ENCODE data around the gene GALR3.
A peak's percentile ranks its signal among the peaks of the same experiment; 100 is the strongest.

GALR3 gene

DNA sequence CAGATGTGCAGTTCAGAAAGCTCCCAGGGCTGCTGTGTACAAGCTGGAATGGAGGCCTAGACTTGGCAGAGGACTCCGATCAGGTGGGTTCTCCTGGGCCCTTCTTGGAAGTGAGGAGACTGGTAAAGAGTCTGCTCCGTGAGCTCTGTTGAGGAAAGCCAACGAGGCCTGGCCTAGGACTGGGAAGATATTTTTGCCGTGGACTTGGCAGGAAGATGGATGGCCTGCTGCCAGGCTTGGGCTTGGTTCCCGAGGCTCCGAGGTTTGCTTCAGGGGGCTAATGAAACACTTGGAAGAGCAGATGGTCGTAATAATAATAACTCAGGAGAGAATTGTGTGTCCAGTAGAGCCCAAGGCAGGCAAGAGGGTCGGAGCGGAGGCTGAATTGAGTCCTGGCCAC lies 3.9 kb downstream of the GALR3 start:
- Histone ChIP-seq H3K4me3 (no peak overlapping the region), H3K27ac (no peak overlapping the region), H3K9ac (ENCODE audit: insufficient read length) (no peak overlapping the region), H3K36me3 (ENCODE audit: insufficient read depth, low read length) (peaks cover 10% of the 10 kb centered on the region), H3K9me3 (ENCODE audit: low read depth, low read length) (no peaks in the 10 kb centered on the region)
- no peak for TF ChIP-seq EZH2 (IDR thresholded peaks at IDR 0.05)
- no peak for TF ChIP-seq FOXP2 (optimal IDR thresholded peaks at IDR 0.05; ENCODE audit: control extremely low read depth, extremely low read length, insufficient read depth)
- no peak for TF ChIP-seq POLR2AphosphoS5 (IDR thresholded peaks at IDR 0.05; ENCODE audit: borderline replicate concordance, low read depth, low read length)
- DNase-seq (ENCODE audit: low read depth, low spot score) = no peak

DNA sequence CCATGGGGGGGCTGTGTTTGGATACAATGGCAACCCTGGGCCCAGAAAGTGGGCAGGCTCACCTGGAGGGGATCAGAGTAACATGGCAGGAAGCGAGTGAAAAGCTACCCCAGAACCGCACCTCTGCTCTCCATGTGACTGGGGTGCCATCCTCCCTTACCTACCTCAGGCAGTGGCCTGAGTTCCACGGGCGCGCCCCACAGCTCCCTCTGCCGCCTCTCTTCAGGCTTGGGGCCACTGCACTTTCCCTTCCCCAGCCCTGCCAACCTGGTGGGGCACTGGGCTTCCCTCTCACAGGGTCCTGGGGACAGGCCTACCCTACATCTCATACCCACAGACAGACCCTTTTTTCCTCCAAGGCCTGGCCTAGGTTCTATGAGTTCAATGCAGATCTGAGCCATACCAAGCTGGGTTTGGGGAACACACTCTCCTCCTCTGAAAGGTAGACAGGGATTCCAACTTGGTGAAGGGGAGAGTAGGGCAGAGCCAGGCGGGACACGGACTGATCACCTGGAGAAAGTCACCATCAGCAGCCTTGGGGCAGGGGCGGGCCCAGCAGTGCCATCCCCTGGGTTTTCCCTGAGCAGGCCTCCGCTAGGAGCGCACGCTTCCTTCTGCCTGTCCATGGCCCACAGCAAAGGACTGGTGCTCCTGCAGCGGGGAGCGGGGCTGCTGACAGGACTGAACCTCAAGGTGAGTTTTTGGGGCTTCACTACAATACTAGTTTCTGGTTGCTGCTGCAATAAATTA lies 7.1 kb downstream of the GALR3 start:
- Histone ChIP-seq H3K9me3 (ENCODE audit: low read depth, low read length) (no peaks in the 10 kb centered on the region), H3K9ac (ENCODE audit: insufficient read length) (no peak overlapping the region), H3K27ac (no peak overlapping the region), H3K4me3 (no peak overlapping the region), H3K36me3 (ENCODE audit: insufficient read depth, low read length) (peaks cover 33% of the 10 kb centered on the region)
- TF ChIP-seq EZH2 (IDR thresholded peaks at IDR 0.05) = no peak
- no peak for TF ChIP-seq POLR2AphosphoS5 (IDR thresholded peaks at IDR 0.05; ENCODE audit: borderline replicate concordance, low read depth, low read length)
- no peak for TF ChIP-seq FOXP2 (optimal IDR thresholded peaks at IDR 0.05; ENCODE audit: control extremely low read depth, extremely low read length, insufficient read depth)
- no peak for DNase-seq (ENCODE audit: low read depth, low spot score)

DNA sequence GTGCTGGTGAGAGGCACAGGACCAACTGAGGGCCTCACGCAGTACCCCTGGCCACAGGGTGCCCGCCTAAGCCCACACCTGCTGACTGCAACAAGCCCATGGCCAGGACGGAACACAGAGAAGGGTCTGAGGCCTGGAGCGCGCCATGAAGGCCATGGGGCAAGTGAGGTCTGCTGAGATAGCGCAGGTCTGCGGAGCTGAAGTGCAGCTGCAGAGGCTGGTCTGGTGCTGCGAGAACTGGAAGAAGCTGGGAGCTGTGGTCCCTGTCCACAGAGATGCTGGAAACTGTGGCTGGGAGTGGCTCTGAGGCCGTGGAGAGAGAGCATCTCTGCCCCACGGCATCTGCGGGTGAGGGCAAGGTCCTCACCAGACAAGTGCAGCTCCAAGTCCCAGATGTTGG lies 8.3 kb downstream of the GALR3 start:
- no peak for TF ChIP-seq POLR2AphosphoS5 (IDR thresholded peaks at IDR 0.05; ENCODE audit: borderline replicate concordance, low read depth, low read length)
- no peak for TF ChIP-seq EZH2 (IDR thresholded peaks at IDR 0.05)
- TF ChIP-seq FOXP2 (optimal IDR thresholded peaks at IDR 0.05; ENCODE audit: control extremely low read depth, extremely low read length, insufficient read depth) = no peak
- Histone ChIP-seq H3K4me3 (no peak overlapping the region), H3K9ac (ENCODE audit: insufficient read length) (no peak overlapping the region), H3K27ac (no peak overlapping the region), H3K9me3 (ENCODE audit: low read depth, low read length) (no peaks in the 10 kb centered on the region), H3K36me3 (ENCODE audit: insufficient read depth, low read length) (peaks cover 33% of the 10 kb centered on the region)
- DNase-seq (ENCODE audit: low read depth, low spot score) = no peak

DNA sequence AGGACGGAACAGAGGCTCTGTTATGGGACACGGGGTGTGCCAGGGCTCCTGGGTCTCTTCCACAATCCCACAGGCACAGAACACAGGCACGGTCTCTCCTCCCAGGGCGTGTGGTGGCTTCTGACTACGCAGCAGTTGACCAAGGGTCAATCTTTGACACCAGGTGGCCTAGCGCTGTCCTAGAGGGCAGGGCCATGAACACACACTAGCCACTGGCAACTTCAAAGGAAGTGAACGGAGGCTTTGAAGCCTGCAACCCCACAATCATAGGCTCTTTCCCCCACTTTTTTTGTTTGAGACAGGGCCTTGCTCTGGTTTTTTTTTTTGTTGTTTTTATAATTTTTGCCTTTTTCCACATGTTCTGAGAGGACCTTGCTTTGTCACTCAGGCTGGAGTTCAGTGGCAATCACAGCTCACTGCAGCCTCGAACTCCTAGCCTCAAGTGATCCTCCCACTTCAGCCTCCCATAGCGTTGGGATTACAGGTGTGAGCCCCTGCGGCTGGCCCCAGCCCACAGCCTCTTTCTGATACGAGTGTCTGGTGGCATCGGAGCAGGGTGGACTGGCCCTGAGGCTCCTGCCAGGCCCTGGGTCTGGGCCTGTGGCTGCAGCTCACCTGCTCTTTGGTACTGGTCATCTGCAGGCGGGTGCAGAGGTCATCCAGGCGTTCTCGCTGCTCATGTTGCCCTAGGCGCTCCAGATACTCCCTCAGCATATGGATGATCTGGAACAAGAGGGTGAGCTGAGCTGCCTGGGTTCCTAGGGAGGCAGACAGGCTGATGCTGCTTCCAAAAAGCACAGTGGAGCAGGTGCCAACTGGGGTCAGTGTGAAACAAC lies 9.1 kb downstream of the GALR3 start:
- no peak overlapping the region for H3K9ac ChIP-seq (ENCODE audit: insufficient read length)
- H3K27ac ChIP-seq = no peak overlapping the region
- no peak for DNase-seq (ENCODE audit: low read depth, low spot score)
- no peaks in the 10 kb centered on the region for H3K9me3 ChIP-seq (ENCODE audit: low read depth, low read length)
- H3K36me3 ChIP-seq (ENCODE audit: insufficient read depth, low read length) = peaks cover 36% of the 10 kb centered on the region
- TF ChIP-seq POLR2AphosphoS5 (IDR thresholded peaks at IDR 0.05; ENCODE audit: borderline replicate concordance, low read depth, low read length) = no peak
- TF ChIP-seq EZH2 (IDR thresholded peaks at IDR 0.05) = no peak
- TF ChIP-seq FOXP2 (optimal IDR thresholded peaks at IDR 0.05; ENCODE audit: control extremely low read depth, extremely low read length, insufficient read depth) = no peak
- H3K4me3 ChIP-seq = no peak overlapping the region

DNA sequence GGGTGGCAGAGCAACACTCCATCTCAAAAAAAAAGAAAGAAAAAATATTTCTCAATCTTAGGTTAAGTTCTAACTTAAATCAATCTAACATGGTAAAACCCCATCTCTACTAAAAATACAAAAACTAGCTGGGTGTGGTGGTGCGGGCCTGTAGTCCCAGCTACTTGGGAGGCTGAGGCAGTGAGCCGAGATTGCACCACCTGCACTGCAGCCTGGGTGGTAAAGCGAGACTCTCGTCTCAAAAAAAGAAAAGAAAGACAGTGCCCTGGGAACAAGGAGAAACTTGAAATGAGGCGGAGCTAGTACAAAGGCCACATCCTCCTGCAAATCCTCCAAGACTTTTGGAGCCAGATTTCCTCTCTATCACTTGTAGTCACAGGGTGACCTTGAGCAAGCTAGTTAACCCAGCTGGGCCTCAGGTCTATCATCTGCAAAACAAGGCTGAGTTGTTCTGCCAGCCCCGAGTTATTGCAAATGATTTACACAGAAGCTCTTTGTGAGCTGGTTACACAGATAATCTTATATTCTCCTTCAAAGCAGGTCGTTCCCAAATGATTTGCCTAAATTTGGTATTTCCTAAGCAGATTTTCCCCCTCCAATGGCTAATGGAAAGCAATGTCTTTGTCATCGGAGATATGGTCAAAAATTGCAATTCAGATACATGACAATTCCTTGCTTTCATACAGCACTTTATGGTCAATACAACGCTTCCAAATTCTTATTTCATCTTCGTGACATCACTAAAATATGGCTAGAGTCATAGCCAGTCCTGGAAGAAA lies 19.0 kb downstream of the GALR3 start:
- H3K9ac ChIP-seq (ENCODE audit: insufficient read length) = no peak overlapping the region
- H3K27ac ChIP-seq = no peak overlapping the region

DNA sequence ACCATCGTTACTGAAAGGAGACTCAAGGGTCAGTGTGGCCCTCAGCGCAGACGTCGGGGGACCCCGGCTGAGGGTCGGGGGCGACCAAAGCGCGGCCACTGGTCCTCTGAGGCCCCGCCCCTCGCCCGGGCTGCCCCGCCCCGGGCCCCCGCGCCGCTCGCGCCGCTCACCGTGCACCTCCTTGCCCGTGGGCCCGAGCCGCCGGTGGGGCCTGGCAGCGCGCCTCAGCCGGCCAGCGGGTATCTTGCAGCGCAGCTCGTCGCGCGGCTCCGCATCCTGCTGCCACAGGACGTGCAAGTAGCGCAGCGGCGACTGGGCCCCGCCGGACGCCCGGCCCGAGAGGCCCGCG lies 20.5 kb downstream of the GALR3 start:
- Histone ChIP-seq H3K4me3 (peak overlapping the region; percentile 87), H3K9me3 (ENCODE audit: low read depth, low read length) (peaks cover 3% of the 10 kb centered on the region; the same call in 1 of the 2 replicates), H3K9ac (ENCODE audit: insufficient read length) (peak overlapping the region; percentile 80), H3K27ac (peak overlapping the region; percentile 8; the same call in 1 of the 2 replicates), H3K36me3 (ENCODE audit: insufficient read depth, low read length) (peaks cover 4% of the 10 kb centered on the region; the same call in 1 of the 2 replicates)
- TF ChIP-seq EZH2 (IDR thresholded peaks at IDR 0.05) = no peak
- TF ChIP-seq FOXP2 (optimal IDR thresholded peaks at IDR 0.05; ENCODE audit: control extremely low read depth, extremely low read length, insufficient read depth) = no peak
- TF ChIP-seq POLR2AphosphoS5 (IDR thresholded peaks at IDR 0.05; ENCODE audit: borderline replicate concordance, low read depth, low read length) = no peak
- no peak for DNase-seq (ENCODE audit: low read depth, low spot score)

More for the DNA sequence above, 19.0 kb downstream of the GALR3 start:
- DNase-seq (ENCODE audit: low read depth, low spot score) = no peak
- H3K4me3 ChIP-seq = no peak overlapping the region
- peaks cover 12% of the 10 kb centered on the region; the same call in 1 of the 2 replicates for H3K36me3 ChIP-seq (ENCODE audit: insufficient read depth, low read length)
- TF ChIP-seq FOXP2 (optimal IDR thresholded peaks at IDR 0.05; ENCODE audit: control extremely low read depth, extremely low read length, insufficient read depth) = no peak
- no peak for TF ChIP-seq EZH2 (IDR thresholded peaks at IDR 0.05)
- no peak for TF ChIP-seq POLR2AphosphoS5 (IDR thresholded peaks at IDR 0.05; ENCODE audit: borderline replicate concordance, low read depth, low read length)
- H3K9me3 ChIP-seq (ENCODE audit: low read depth, low read length) = peaks cover 3% of the 10 kb centered on the region; the same call in 1 of the 2 replicates

DNA sequence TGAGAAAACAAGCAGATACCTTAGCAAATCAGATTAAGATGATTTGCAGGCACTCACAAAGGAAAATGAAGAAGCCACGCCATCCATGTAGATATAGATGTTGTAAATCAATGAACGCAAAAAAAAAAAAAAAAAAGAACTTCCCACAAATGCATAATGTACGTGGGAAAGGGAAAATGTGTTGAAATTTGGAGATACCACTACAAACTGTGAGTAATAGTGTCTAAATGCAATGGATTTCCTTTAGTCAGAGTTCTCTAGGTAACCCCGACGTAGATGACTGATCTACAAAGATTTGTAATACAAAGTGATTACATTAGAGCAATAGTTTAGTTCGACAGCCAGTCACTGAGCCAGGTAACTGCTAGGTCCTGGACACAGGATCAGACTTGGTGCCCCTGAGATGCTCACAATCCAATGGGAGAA lies 21.7 kb downstream of the GALR3 start:
- Histone ChIP-seq H3K9ac (ENCODE audit: insufficient read length) (no peak overlapping the region), H3K9me3 (ENCODE audit: low read depth, low read length) (peaks cover 3% of the 10 kb centered on the region; the same call in 1 of the 2 replicates), H3K4me3 (peak overlapping the region; percentile 87), H3K36me3 (ENCODE audit: insufficient read depth, low read length) (peaks cover under 1% of the 10 kb centered on the region; the same call in 1 of the 2 replicates), H3K27ac (peak overlapping the region; percentile 68; the same call in 1 of the 2 replicates)
- TF ChIP-seq EZH2 (IDR thresholded peaks at IDR 0.05) (no peak), FOXP2 (optimal IDR thresholded peaks at IDR 0.05; ENCODE audit: control extremely low read depth, extremely low read length, insufficient read depth) (no peak), POLR2AphosphoS5 (IDR thresholded peaks at IDR 0.05; ENCODE audit: borderline replicate concordance, low read depth, low read length) (no peak)
- DNase-seq (ENCODE audit: low read depth, low spot score) = no peak

Data from SK-N-MC (cell line).